ENCODE data around the gene CERS2.

- TF ChIP-seq POLR2A (IDR thresholded peaks at IDR 0.05) (no peak), CTCF (IDR thresholded peaks at IDR 0.05) (no peak)
Measured at GRCh38 chr1:150970808-150971582, 3.6 kb downstream of the CERS2 start.

Data from lower leg skin (tissue), 3 donors.